HepG2 (cell line): ENCODE measurements around the gene ARL8B. TPM values are rescaled to one million over a fixed set of nuclear protein-coding genes. Genes with fewer than 3 reads are reported as not detected.

ENCODE experiments used
- ATAC-seq: fragments of 200-7000 bp; cut with Tn5 transposase; 3 replicates; pipeline ENCODE4 v1.9.1; 2020; ENCODE audit warnings: mild to moderate bottlenecking, moderate library complexity
- BruUV-seq: library from RNA; stranded (reverse); fragments of 400-500 nt; replicated peaks from 2 replicates; lab custom pipeline; 2021; lab: Mats Ljungman, UMichigan
- CTCF ChIA-PET: fragments of 300-600 bp; formaldehyde crosslinking; extraction: SDS; loops from one replicate; lab custom pipeline; 2021; ENCODE audit warnings: low total read pairs, inconsistent platforms, low intra/inter-chr PET ratio; lab: Yijun Ruan, JAX
- POLR2A ChIA-PET: fragments of 350-600 bp; sonication (Branson Sonifier 250); formaldehyde crosslinking; loops from one replicate; lab custom pipeline; 2020; ENCODE audit warnings: antibody characterized with exemption, inconsistent platforms; lab: Yijun Ruan, JAX
- DNase-seq: peaks from one replicate; pipeline ENCODE4 v3.0.0-alpha.2; 2015; ENCODE audit warnings: low spot score
- FAIRE-seq: peaks from 3 replicates; lab custom pipeline; 2011; peaks lifted over from hg19 to GRCh38; lab: Jason Lieb, UNC
- H2AFZ ChIP-seq: one replicate; pipeline ENCODE4 v1.6.1; 2011; ENCODE audit warnings: low read length, inconsistent platforms
- H3K27ac ChIP-seq: fragments of 300-600 bp; 3 replicates; pipeline ENCODE4 v1.8.0; 2011; ENCODE audit warnings: mixed run types, mild to moderate bottlenecking, mixed read lengths, low read length, inconsistent platforms; ENCODE audit not compliant: insufficient read depth; ENCODE audit errors: extremely low read length
- H3K27me3 ChIP-seq, 2 experiments: fragments of 200-600 bp in 1 of 2; 2 replicates in 1 of 2; 3 replicates in 1 of 2; pipeline versions ENCODE4 v1.6.0 to v1.8.0; 2011; ENCODE audit warnings: low read length in 2 of 2, mild to moderate bottlenecking in 2 of 2, moderate library complexity in 2 of 2, inconsistent platforms in 1 of 2; ENCODE audit not compliant: insufficient read depth in 2 of 2, control insufficient read depth in 1 of 2
- H3K36me3 ChIP-seq, 2 experiments: fragments of 200-600 bp in 1 of 2; replicated peaks in 1 of 2; 2 replicates in 1 of 2; 3 replicates in 1 of 2; pipeline versions ENCODE4 v1.5.1 to v1.8.0; 2011; ENCODE audit warnings: low read length in 2 of 2, inconsistent platforms in 1 of 2; ENCODE audit not compliant: insufficient read depth in 2 of 2, control insufficient read depth in 1 of 2
- H3K4me1 ChIP-seq: 2 replicates; pipeline ENCODE4 v1.5.1; 2012; ENCODE audit warnings: low read length, inconsistent platforms; ENCODE audit not compliant: insufficient read depth
- H3K4me2 ChIP-seq: 2 replicates; pipeline ENCODE4 v1.6.0; 2011; ENCODE audit warnings: low read depth, low read length, inconsistent platforms
- H3K4me3 ChIP-seq, 3 experiments: fragments of 200-600 bp in 1 of 3; sonication (generic), shearing (Covaris generic) in 1 of 3; replicated peaks in 1 of 3; 2 replicates each; pipeline ENCODE4 v1.5.1; 2011 to 2016; ENCODE audit warnings: low read length in 3 of 3, inconsistent platforms in 2 of 3, low read depth in 2 of 3, mild to moderate bottlenecking in 2 of 3, control low read depth in 1 of 3, mixed read lengths in 1 of 3; ENCODE audit not compliant: insufficient read depth in 1 of 3
- H3K79me2 ChIP-seq: one replicate; pipeline ENCODE4 v1.6.1; 2011; ENCODE audit warnings: low read length, inconsistent platforms; ENCODE audit not compliant: insufficient read depth
- H3K9ac ChIP-seq: 2 replicates; pipeline ENCODE4 v1.6.0; 2011; ENCODE audit warnings: mild to moderate bottlenecking, low read depth, low read length, inconsistent platforms; ENCODE audit not compliant: insufficient read depth
- H3K9me3 ChIP-seq: 2 replicates; pipeline ENCODE4 v1.5.1; 2012; ENCODE audit warnings: mild to moderate bottlenecking, low read length
- H4K20me1 ChIP-seq: 2 replicates; pipeline ENCODE4 v1.6.0; 2011; ENCODE audit warnings: inconsistent platforms, mild to moderate bottlenecking, low read length, moderate library complexity; ENCODE audit not compliant: insufficient read depth
- BORCS8-MEF2B ChIP-seq: sonication (generic); formaldehyde crosslinking; IDR thresholded peaks from 2 replicates; pipeline ENCODE4 v1.8.0; 2022; ENCODE audit warnings: mild to moderate bottlenecking, missing genetic modification reagents
- GZF1 ChIP-seq: sonication (generic); formaldehyde crosslinking; IDR thresholded peaks from 2 replicates; pipeline ENCODE4 v1.5.1; 2020; ENCODE audit warnings: mild to moderate bottlenecking, missing genetic modification reagents
- HMGXB3 ChIP-seq: sonication (generic); formaldehyde crosslinking; IDR thresholded peaks from 2 replicates; pipeline ENCODE4 v1.4.0; 2020; ENCODE audit warnings: missing genetic modification reagents, borderline replicate concordance
- MAX ChIP-seq: IDR thresholded peaks from 2 replicates; pipeline ENCODE4 v1.6.1; 2012; ENCODE audit warnings: inconsistent platforms
- RNF2 ChIP-seq: fragments of 450-650 bp; conservative IDR thresholded peaks from 2 replicates; pipeline ENCODE4 v1.6.1; 2016; ENCODE audit warnings: low read depth
- SIN3A ChIP-seq: IDR thresholded peaks from 2 replicates; pipeline ENCODE4 v1.6.1; 2011; ENCODE audit warnings: low read depth, mild to moderate bottlenecking, control low read depth, low read length, borderline replicate concordance
- SRSF1 ChIP-seq: fragments of 200-400 bp; formaldehyde crosslinking; optimal IDR thresholded peaks from 2 replicates; pipeline ENCODE3; 2017; ENCODE audit warnings: mild to moderate bottlenecking, low read depth, low read length, moderate library complexity
- STAG1 ChIP-seq: sonication (generic); formaldehyde crosslinking; IDR thresholded peaks from 2 replicates; pipeline ENCODE4 v1.4.0; 2020; ENCODE audit warnings: missing genetic modification reagents
- ZNF282 ChIP-seq: fragments of 450-650 bp; IDR thresholded peaks from 2 replicates; pipeline ENCODE4 v1.6.1; 2018; ENCODE audit not compliant: partially characterized antibody
- ZNF343 ChIP-seq: sonication (generic); formaldehyde crosslinking; IDR thresholded peaks from 2 replicates; pipeline ENCODE4 v1.4.0; 2020; ENCODE audit warnings: mild to moderate bottlenecking, missing genetic modification reagents
- ZNF776 ChIP-seq: sonication (generic); formaldehyde crosslinking; IDR thresholded peaks from 2 replicates; pipeline ENCODE4 v1.4.0; 2020; ENCODE audit warnings: mild to moderate bottlenecking, missing genetic modification reagents
- WGBS: methylation state at CpG from one replicate; pipeline ENCODE4 v1.1.6; 2017; ENCODE audit warnings: low lambda C conversion rate; 5-methylcytosine and 5-hydroxymethylcytosine counted together
- in situ Hi-C: cut with HindIII; loops from 2 replicates; pipeline ENCODE4 v1.10.0; 2017; ENCODE audit warnings: low pct_unique_long_range_greater_than_20kb; ENCODE audit not compliant: extremely low pct_ligation_motif_present
- intact Hi-C: fragments of 100-400 bp; cut with micrococcal nuclease; formaldehyde crosslinking; loops from one replicate; pipeline ENCODE4 v1.10.0; 2022; ENCODE audit not compliant: unreplicated experiment
- polyA plus RNA-seq, 8 experiments: library from polyadenylated mRNA; depleted of rRNA in 3 of 8; stranded (reverse) in 7 of 8; unstranded in 1 of 8; fragments of >200 nt; fragmentation: Illumina TruSeq in 4 of 8; extraction: Trizol in 4 of 8; gene quantifications; 2 replicates each; pipeline versions ENCODE4 v1.2.1 to v1.2.3, GENCODE V29; 2011 to 2016; ENCODE audit warnings: low read depth in 4 of 8, missing spikeins in 1 of 8, mixed read lengths in 1 of 8; ENCODE audit not compliant: insufficient read depth in 1 of 8
- total RNA-seq, 5 experiments: library from RNA; depleted of rRNA; stranded (reverse); fragments of >200 nt; fragmentation: Illumina TruSeq; extraction: Trizol; gene quantifications; 2 replicates each; pipeline ENCODE4 v1.2.3, GENCODE V29; 2016; ENCODE audit warnings: low read depth in 1 of 5
- TF ChIP-seq, protein P1 (sequence below): sonication (generic); formaldehyde crosslinking; IDR thresholded peaks from 2 replicates; pipeline ENCODE4 v1.4.0; 2020; ENCODE audit warnings: missing genetic modification reagents

Gene ARL8B
- total and polyA plus RNA-seq, 2 of the 13 experiments (the other 11 are each of a cell fraction or from before 2014, with no cell fraction given), result 23.5 to 30.4 TPM

GRCh38 chr3:5214352-5214751 is 92.3 kb downstream of the ARL8B start (continued):
- TF ChIP-seq, protein P1, sequence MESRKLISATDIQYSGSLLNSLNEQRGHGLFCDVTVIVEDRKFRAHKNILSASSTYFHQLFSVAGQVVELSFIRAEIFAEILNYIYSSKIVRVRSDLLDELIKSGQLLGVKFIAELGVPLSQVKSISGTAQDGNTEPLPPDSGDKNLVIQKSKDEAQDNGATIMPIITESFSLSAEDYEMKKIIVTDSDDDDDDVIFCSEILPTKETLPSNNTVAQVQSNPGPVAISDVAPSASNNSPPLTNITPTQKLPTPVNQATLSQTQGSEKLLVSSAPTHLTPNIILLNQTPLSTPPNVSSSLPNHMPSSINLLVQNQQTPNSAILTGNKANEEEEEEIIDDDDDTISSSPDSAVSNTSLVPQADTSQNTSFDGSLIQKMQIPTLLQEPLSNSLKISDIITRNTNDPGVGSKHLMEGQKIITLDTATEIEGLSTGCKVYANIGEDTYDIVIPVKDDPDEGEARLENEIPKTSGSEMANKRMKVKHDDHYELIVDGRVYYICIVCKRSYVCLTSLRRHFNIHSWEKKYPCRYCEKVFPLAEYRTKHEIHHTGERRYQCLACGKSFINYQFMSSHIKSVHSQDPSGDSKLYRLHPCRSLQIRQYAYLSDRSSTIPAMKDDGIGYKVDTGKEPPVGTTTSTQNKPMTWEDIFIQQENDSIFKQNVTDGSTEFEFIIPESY (CRISPR knock-in tag), result no peak

DNA sequence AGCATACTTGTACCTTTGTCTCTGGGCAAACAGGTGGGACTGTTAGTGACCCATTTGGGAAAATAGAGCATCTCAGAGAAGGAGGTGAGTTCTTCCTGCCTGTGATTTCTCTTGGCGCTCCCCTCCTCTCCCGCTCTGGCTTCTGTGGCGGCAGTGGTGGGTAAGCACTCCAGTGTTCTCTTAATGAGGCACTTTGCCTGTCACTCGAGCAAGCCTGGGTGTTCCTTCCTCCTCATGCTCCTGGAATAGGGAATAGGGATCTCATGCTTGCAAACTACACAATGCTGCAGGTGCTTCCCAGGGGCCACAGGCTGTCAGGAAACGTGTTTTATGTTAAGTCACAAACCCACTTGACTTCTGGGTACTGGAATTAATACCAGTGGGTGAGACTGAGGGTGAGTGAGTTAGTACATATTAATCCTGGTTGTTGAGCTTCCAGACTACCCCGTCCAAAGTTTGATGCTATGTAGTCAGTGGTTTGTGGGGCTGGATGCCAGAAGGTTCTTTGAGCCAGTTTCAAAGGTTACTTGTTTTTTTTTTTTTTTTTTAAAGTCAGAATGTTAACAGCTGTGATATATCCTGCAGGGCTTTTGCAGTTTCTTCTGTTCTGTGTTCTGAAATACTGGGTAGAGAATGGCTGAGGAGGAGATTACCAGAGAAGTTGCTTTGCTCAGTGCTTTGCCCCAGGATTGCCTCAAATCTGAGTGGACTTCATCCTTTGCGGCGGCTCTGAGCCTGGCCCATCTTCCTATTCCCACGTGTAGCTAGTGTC is 95.9 kb downstream of the ARL8B start:
- Histone ChIP-seq H3K9ac (no peak overlapping the region), H3K27me3 (no peaks in the 10 kb centered on the region), H3K9me3 (no peaks in the 10 kb centered on the region), H3K4me1 (peaks cover 33% of the 10 kb centered on the region), H3K79me2 (no peaks in the 10 kb centered on the region), H3K4me2 (no peak overlapping the region), H4K20me1 (no peaks in the 10 kb centered on the region), H3K27ac (peak overlapping the region; percentile 20), H3K4me3 (no peak overlapping the region), H3K36me3 (peaks cover 19 to 46% of the 10 kb centered on the region in 2 experiments), H2AFZ (no peak overlapping the region)
- FAIRE-seq, result no peak
- intact Hi-C loops (no loop called here), in situ Hi-C loops (no loop called here)
- no peak for DNase-seq
- ChIA-PET POLR2A (no interaction called here), CTCF (no interaction called here)
- ATAC-seq, result no peak
- BruUV-seq, result no TSS peak
- WGBS, result 89% methylated on average over 9 of the region's 9 CpGs
- TF ChIP-seq SIN3A (no peak), ZNF282 (no peak), GZF1 (CRISPR knock-in tag) (no peak), MAX (no peak), BORCS8-MEF2B (CRISPR knock-in tag) (no peak), STAG1 (CRISPR knock-in tag) (no peak), HMGXB3 (CRISPR knock-in tag) (no peak), RNF2 (no peak), ZNF343 (CRISPR knock-in tag) (no peak), ZNF776 (CRISPR knock-in tag) (no peak), SRSF1 (no peak)
- TF ChIP-seq, all 625 proteins: peak for 0
